GM19452 (cell line): Measurements from ENCODE around the gene DMPK.
"Not testable (repeated sequence)": the region's sequence is repeated elsewhere in the genome, so short reads cannot be mapped to it uniquely, and the experiment has no call there.

Experiments
- ATAC-seq: cut with Tn5 transposase; IDR thresholded peaks from one replicate; pipeline ENCODE4 v1.9.1; 2021; ENCODE audit not compliant: unreplicated experiment

Gene DMPK

GRCh38 chr19:45751483-45751882 lies 30.8 kb downstream of the DMPK start:
- not testable (repeated sequence) for ATAC-seq

- no peak for ATAC-seq
These were observed 34.8 kb downstream of the DMPK start for GRCh38 chr19:45747513-45747912.

GRCh38 chr19:45746866-45747265 lies 35.4 kb downstream of the DMPK start:
- ATAC-seq: no peak

GRCh38 chr19:45745606-45746005 lies 36.7 kb downstream of the DMPK start:
- no peak for ATAC-seq

GRCh38 chr19:45742969-45743368 lies 39.3 kb downstream of the DMPK start:
- ATAC-seq: no peak

- no peak for ATAC-seq
These were observed 42.5 kb downstream of the DMPK start for GRCh38 chr19:45739498-45740439.

- ATAC-seq: no peak
These were observed 49.0 kb downstream of the DMPK start, which contains the start of gene MEIOSIN for GRCh38 chr19:45733160-45733810. Gene MEIOSIN, plus strand, starts transcription at chr19:45733439. Its CDS starts 1,938 bp downstream, at chr19:45735377.

- ATAC-seq: peak; percentile 85
These were observed 51.7 kb downstream of the DMPK start, which contains the start of gene FBXO46 for GRCh38 chr19:45730368-45731288. Gene FBXO46, minus strand, starts transcription at chr19:45730896. Its CDS starts 17,401 bp downstream, at chr19:45713495.

- ATAC-seq: no peak
These were observed 52.4 kb downstream of the DMPK start for GRCh38 chr19:45729800-45730290.

GRCh38 chr19:45728683-45729082 lies 53.6 kb downstream of the DMPK start:
- not testable (repeated sequence) for ATAC-seq

- ATAC-seq: not testable (repeated sequence)
These were observed 62.2 kb downstream of the DMPK start for GRCh38 chr19:45720065-45720464.
